Lower leg skin (tissue), 4 donors: ENCODE data around the gene SNAPC5. TPM values are rescaled to one million over a fixed set of nuclear protein-coding genes. Genes with fewer than 3 reads are reported as not detected.
"Not testable (repeated sequence)": the region's sequence is repeated elsewhere in the genome, so short reads cannot be mapped to it uniquely, and the experiment has no call there.

Source experiments
- DNase-seq, 2 donors: peaks; one replicate each; pipeline ENCODE4 v3.0.0-alpha.2; 2019; ENCODE audit warnings: low spot score in 2 of 2
- H3K4me3 ChIP-seq: fragments of 200-600 bp; sonication (generic); 2 replicates; pipeline ENCODE4 v1.5.1; 2017; ENCODE audit warnings: mild to moderate bottlenecking, low read depth; ENCODE audit not compliant: poor library complexity, severe bottlenecking
- CTCF ChIP-seq, 3 donors: fragments of 450-650 bp; IDR thresholded peaks; one replicate each; pipeline ENCODE4 v1.5.1; 2016; ENCODE audit warnings: antibody characterized with exemption in 3 of 3, mild to moderate bottlenecking in 3 of 3, moderate library complexity in 2 of 3
- POLR2A ChIP-seq, 2 donors: fragments of 450-650 bp; IDR thresholded peaks; one replicate each; pipeline ENCODE4 v1.6.1; 2016 to 2017; ENCODE audit warnings: antibody characterized with exemption in 2 of 2, mild to moderate bottlenecking in 1 of 2, moderate library complexity in 1 of 2
- WGBS, 2 donors: methylation state at CpG; one replicate each; pipeline ENCODE4 v1.1.5; 2018; 5-methylcytosine and 5-hydroxymethylcytosine counted together
- intact Hi-C: fragments of 100-400 bp; cut with DNase I; formaldehyde crosslinking; loops from one replicate; pipeline ENCODE4 v1.15.0; 2023; ENCODE audit warnings: low total_unique reads
- total RNA-seq, 4 donors: library from RNA; depleted of rRNA; stranded (reverse); fragments of >200 nt; gene quantifications; one replicate each; pipeline ENCODE4 v1.1.0, GENCODE V29; 2016

SNAPC5 gene
- total RNA-seq, 4 donors from 2014 or later, result 17.1 to 26.3 (median 23.6) TPM

GRCh38 chr15:66504563-66505429 lies 7.2 kb upstream of the SNAPC5 start, which contains the start of the genes RPL4 and ZWILCH:
RPL4 (minus strand) TSS chr15:66504855; CDS start chr15:66504790, 65 bp downstream.
ZWILCH (plus strand) TSS chr15:66505326; CDS start chr15:66505339, 13 bp downstream.
- intact Hi-C loops, result loop anchor here (5.0 kb wide), 1 partner anchor 1292 kb away; the partner anchor contains the start of gene CILP
- TF ChIP-seq CTCF (IDR thresholded peaks at IDR 0.05), result no peak
- peak in 1 of 2 donors; percentile 77 for TF ChIP-seq POLR2A (IDR thresholded peaks at IDR 0.05)
- peak within 1 kb of the TSS; percentile 78 for H3K4me3 ChIP-seq
- 0% methylated on average over 46 of the region's 46 CpGs for WGBS, 2 donors
- peak; percentile 70 to 96 for DNase-seq

GRCh38 chr15:66503780-66504562 lies 6.4 kb upstream of the SNAPC5 start:
- TF ChIP-seq POLR2A (IDR thresholded peaks at IDR 0.05), result no peak
- intact Hi-C loops, result loop anchor here (5.0 kb wide), 1 partner anchor 1292 kb away; the partner anchor contains the start of gene CILP
- peak overlapping the region; percentile 78 for H3K4me3 ChIP-seq
- 0 to 1% methylated on average over 12 of the region's 12 CpGs for WGBS, 2 donors
- no peak for DNase-seq

GRCh38 chr15:66503041-66503648 lies 5.6 kb upstream of the SNAPC5 start:
- WGBS, 2 donors, result 45 to 49% methylated on average over 13 of the region's 13 CpGs
- peak overlapping the region; percentile 78 for H3K4me3 ChIP-seq
- not testable (repeated sequence) for DNase-seq
- intact Hi-C loops, result loop anchor here (5.0 kb wide), 1 partner anchor 1291 kb away; the partner anchor contains the start of gene CILP

GRCh38 chr15:66502491-66502890 lies 4.9 kb upstream of the SNAPC5 start:
- 80 to 81% methylated on average over 10 of the region's 10 CpGs for WGBS, 2 donors
- no peak for DNase-seq
- H3K4me3 ChIP-seq, result no peak overlapping the region
- no peak for TF ChIP-seq POLR2A (IDR thresholded peaks at IDR 0.05)
- no peak for TF ChIP-seq CTCF (IDR thresholded peaks at IDR 0.05)
- intact Hi-C loops, result loop anchor here (5.0 kb wide), 1 partner anchor 1290 kb away; the partner anchor contains the start of gene CILP

GRCh38 chr15:66500346-66500745 lies 2.8 kb upstream of the SNAPC5 start:
- 82 to 84% methylated on average over 7 of the region's 7 CpGs for WGBS, 2 donors
- not testable (repeated sequence) for H3K4me3 ChIP-seq, DNase-seq
- intact Hi-C loops, result loop anchor here (5.0 kb wide), 1 partner anchor 1288 kb away; the partner anchor contains the start of gene CILP

GRCh38 chr15:66498501-66499386 lies 1.2 kb upstream of the SNAPC5 start:
- TF ChIP-seq POLR2A (IDR thresholded peaks at IDR 0.05) (no peak), CTCF (IDR thresholded peaks at IDR 0.05) (no peak)
- 39 to 41% methylated on average over 3 of the region's 3 CpGs for WGBS, 2 donors
- intact Hi-C loops, result loop anchor here (10.0 kb wide), 1 partner anchor 114 kb away; the partner anchor contains the start of gene MAP2K1
- no peak for DNase-seq
- H3K4me3 ChIP-seq, result no peak overlapping the region
